ENCODE data around the gene HAPLN3. TPM values are rescaled to one million over a fixed set of nuclear protein-coding genes. Genes with fewer than 3 reads are reported as not detected.

HAPLN3 gene
- total and polyA plus RNA-seq, 4 experiments from 2014 or later: 40.7 to 126 (median 84.6) TPM

GRCh38 chr15:88887068-88887580 lies 8.2 kb downstream of the HAPLN3 start:
- POLR2A ChIA-PET (ENCODE audit: partially characterized antibody): no interaction called here
- Histone ChIP-seq H3K4me3 (ENCODE audit: low read length in 2 of 2) (no peak overlapping the region), H3K9me3 (ENCODE audit: control insufficient read depth in 1 of 2, low read length in 2 of 2) (no peaks in the 10 kb centered on the region), H3K27ac (ENCODE audit: low read depth, low read length) (no peak overlapping the region), H3K4me1 (ENCODE audit: insufficient read depth, low read length) (peaks cover 3% of the 10 kb centered on the region), H3K36me3 (ENCODE audit: insufficient read depth, low read length) (peaks cover 39% of the 10 kb centered on the region), H3K27me3 (ENCODE audit: insufficient read depth, low read length) (no peaks in the 10 kb centered on the region)
- intact Hi-C loops (cut with micrococcal nuclease): no loop called here
- peak overlapping the region in 1 of 7 donors; percentile 19 for H3K27ac Mint-ChIP-seq
- H3K9me3 Mint-ChIP-seq: no peaks in the 10 kb centered on the region
- no peak for DNase-seq
- peaks cover 5 to 27% (median 10%) of the 10 kb centered on the region in 4 donors for H3K4me1 Mint-ChIP-seq
- H3K36me3 Mint-ChIP-seq: peaks cover 43 to 56% of the 10 kb centered on the region in 2 donors
- H3K4me3 Mint-ChIP-seq: peak overlapping the region in 1 of 8 donors; percentile 9
- H3K27me3 Mint-ChIP-seq: no peaks in the 10 kb centered on the region
- CTCF ChIA-PET (ENCODE audit: partially characterized antibody): interaction anchor here (0.9 to 2.6 kb wide), 3 partner anchors 18 to 171 kb away, joined by 3 to 10 read pairs (median 3); no protein-coding TSS in a partner anchor

DNA sequence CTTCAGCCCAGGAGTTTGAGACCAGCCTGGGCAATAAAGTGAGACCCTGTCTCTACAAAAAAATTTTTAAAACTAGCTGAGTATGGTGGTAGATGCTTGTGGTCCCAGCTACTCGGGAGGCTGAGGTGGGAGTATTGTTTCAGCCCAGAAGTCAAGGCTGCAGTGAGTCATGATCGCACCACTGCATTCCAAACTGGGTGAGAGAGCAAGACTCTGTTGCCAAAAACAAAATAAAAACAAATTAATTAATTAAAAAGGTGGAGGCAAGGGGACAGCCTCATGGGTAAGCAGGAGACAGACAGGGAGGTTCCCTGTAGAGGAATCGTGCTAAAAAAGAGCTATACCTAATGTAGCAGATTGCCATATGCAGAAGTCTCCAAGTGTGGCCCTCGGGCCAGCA lies 12.6 kb downstream of the HAPLN3 start:
- POLR2A ChIA-PET (ENCODE audit: partially characterized antibody): no interaction called here
- H3K36me3 ChIP-seq (ENCODE audit: insufficient read depth, low read length): peaks cover 59% of the 10 kb centered on the region

GRCh38 chr15:88881775-88882174 lies 13.6 kb downstream of the HAPLN3 start:
- Histone ChIP-seq H3K4me3 (ENCODE audit: low read length in 2 of 2) (no peak overlapping the region), H3K4me1 (ENCODE audit: insufficient read depth, low read length) (no peaks in the 10 kb centered on the region), H3K27ac (ENCODE audit: low read depth, low read length) (no peak overlapping the region), H3K9me3 (ENCODE audit: control insufficient read depth in 1 of 2, low read length in 2 of 2) (no peaks in the 10 kb centered on the region), H3K36me3 (ENCODE audit: insufficient read depth, low read length) (peaks cover 57% of the 10 kb centered on the region), H3K27me3 (ENCODE audit: insufficient read depth, low read length) (no peaks in the 10 kb centered on the region)
- H3K27me3 Mint-ChIP-seq: no peaks in the 10 kb centered on the region
- H3K27ac Mint-ChIP-seq: no peak overlapping the region
- intact Hi-C loops (cut with micrococcal nuclease): no loop called here
- ChIA-PET POLR2A (ENCODE audit: partially characterized antibody) (no interaction called here), CTCF (ENCODE audit: partially characterized antibody) (interaction anchor here (1.6 to 1.7 kb wide), 2 partner anchors 23 to 296 kb away, joined by 5 to 6 read pairs; no protein-coding TSS in a partner anchor)
- no peak overlapping the region for H3K4me3 Mint-ChIP-seq
- no peaks in the 10 kb centered on the region for H3K9me3 Mint-ChIP-seq
- DNase-seq: no peak
- peaks cover 0 to 10% (median 4%) of the 10 kb centered on the region in 4 donors for H3K4me1 Mint-ChIP-seq
- H3K36me3 Mint-ChIP-seq: peaks cover 58 to 67% of the 10 kb centered on the region in 2 donors

More for the DNA sequence above, 12.6 kb downstream of the HAPLN3 start:
- H3K27me3 Mint-ChIP-seq: no peaks in the 10 kb centered on the region
- Histone ChIP-seq H3K4me3 (ENCODE audit: low read length in 2 of 2) (no peak overlapping the region), H3K27ac (ENCODE audit: low read depth, low read length) (no peak overlapping the region), H3K4me1 (ENCODE audit: insufficient read depth, low read length) (no peaks in the 10 kb centered on the region), H3K9me3 (ENCODE audit: control insufficient read depth in 1 of 2, low read length in 2 of 2) (no peaks in the 10 kb centered on the region), H3K27me3 (ENCODE audit: insufficient read depth, low read length) (no peaks in the 10 kb centered on the region)
- CTCF ChIA-PET (ENCODE audit: partially characterized antibody): interaction anchor here (1.6 kb wide), 1 partner anchor 22 kb away, joined by 6 read pairs; no protein-coding TSS in a partner anchor
- no peak overlapping the region for H3K27ac Mint-ChIP-seq
- peaks cover 0 to 18% (median 4%) of the 10 kb centered on the region in 4 donors for H3K4me1 Mint-ChIP-seq
- DNase-seq: no peak
- no peak overlapping the region for H3K4me3 Mint-ChIP-seq
- no peaks in the 10 kb centered on the region for H3K9me3 Mint-ChIP-seq
- peaks cover 61 to 71% of the 10 kb centered on the region in 2 donors for H3K36me3 Mint-ChIP-seq
- intact Hi-C loops (cut with micrococcal nuclease): no loop called here

DNA sequence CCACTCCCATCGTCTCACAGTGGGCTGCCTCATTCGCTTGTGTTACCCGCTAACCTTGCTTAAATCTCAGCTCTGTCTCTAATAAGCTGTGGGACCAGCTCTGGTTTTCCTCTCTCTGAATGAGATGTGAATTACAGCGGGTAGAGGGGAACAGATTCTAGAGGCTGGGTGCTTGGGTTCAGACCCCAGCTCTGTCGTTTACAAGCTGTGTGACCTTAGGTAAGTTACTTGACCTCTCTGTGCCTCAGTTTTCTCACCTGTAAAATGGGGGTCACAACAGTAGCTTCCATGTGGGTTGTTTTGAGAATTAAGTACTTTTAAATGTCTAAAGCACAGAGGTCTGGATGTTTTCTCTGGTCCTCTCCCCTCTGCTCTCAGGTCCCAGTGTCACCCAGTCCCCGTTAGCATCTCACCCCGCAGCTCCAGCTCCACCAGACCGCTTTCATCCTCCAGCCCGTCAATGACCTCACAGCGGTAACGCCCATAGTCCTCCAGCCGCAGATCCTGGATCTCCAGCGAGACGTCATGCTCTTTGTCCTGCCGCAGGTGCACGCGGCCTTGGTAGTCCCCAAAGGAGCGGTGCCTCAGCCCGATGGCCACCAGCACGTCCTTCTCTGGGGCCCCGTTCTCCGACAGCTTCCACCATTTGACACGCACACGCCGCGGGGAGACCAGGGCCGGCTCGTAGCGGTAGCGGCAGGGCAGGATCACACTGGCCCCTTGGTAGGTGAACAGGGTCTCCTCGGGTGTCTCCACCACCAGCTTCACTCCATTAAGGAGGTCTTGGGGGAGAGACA lies 14.2 kb downstream of the HAPLN3 start:
- Mint-ChIP-seq H3K27me3 (no peaks in the 10 kb centered on the region), H3K9me3 (no peaks in the 10 kb centered on the region), H3K36me3 (peaks cover 63 to 72% of the 10 kb centered on the region in 2 donors), H3K4me3 (peak overlapping the region in 1 of 8 donors; percentile 64), H3K4me1 (peaks cover 0 to 10% (median 5%) of the 10 kb centered on the region in 4 donors), H3K27ac (no peak overlapping the region)
- Histone ChIP-seq H3K9me3 (ENCODE audit: control insufficient read depth in 1 of 2, low read length in 2 of 2) (no peaks in the 10 kb centered on the region), H3K4me3 (ENCODE audit: low read length in 2 of 2) (no peak overlapping the region), H3K4me1 (ENCODE audit: insufficient read depth, low read length) (no peaks in the 10 kb centered on the region), H3K27ac (ENCODE audit: low read depth, low read length) (no peak overlapping the region), H3K36me3 (ENCODE audit: insufficient read depth, low read length) (peaks cover 57% of the 10 kb centered on the region), H3K27me3 (ENCODE audit: insufficient read depth, low read length) (no peaks in the 10 kb centered on the region)
- intact Hi-C loops (cut with micrococcal nuclease): no loop called here
- ChIA-PET CTCF (ENCODE audit: partially characterized antibody) (interaction anchor here (0.9 to 1.7 kb wide), 6 partner anchors 11 to 297 kb away, joined by 3 to 9 read pairs (median 4); no protein-coding TSS in a partner anchor), POLR2A (ENCODE audit: partially characterized antibody) (no interaction called here)
- no peak for DNase-seq

DNA sequence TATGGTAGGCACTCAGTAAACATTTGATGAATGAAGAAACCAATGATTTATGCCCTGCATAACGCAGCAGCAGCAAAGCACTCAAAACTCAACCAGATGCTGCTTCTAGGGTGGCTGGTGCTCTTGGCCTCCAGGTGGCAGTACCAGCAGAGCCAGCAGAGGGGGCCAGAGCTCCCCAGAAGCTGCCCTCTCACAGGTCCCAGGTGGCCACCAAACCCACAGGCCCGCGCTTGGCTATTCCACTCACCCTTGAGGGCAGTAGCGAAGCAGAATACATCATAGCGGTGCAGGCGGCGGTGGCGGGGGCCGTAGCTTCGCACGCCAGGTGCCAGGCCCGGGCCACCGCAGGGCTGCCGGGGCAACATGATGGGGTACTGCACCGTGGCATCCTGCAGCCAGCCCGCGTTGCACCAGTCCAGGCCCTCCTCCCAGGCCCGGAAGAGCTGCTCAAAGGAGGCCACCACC lies 16.6 kb downstream of the HAPLN3 start:
- Mint-ChIP-seq H3K27me3 (no peaks in the 10 kb centered on the region), H3K27ac (peak overlapping the region in 1 of 7 donors; percentile 27), H3K36me3 (peaks cover 62 to 69% of the 10 kb centered on the region in 2 donors), H3K9me3 (no peaks in the 10 kb centered on the region), H3K4me1 (peaks cover 0 to 4% (median 2%) of the 10 kb centered on the region in 4 donors), H3K4me3 (no peak overlapping the region)
- ChIA-PET POLR2A (ENCODE audit: partially characterized antibody) (no interaction called here), CTCF (ENCODE audit: partially characterized antibody) (interaction anchor here (0.6 to 1.6 kb wide), 9 partner anchors 13 to 386 kb away, joined by 3 to 9 read pairs (median 4); no protein-coding TSS in a partner anchor)
- no peaks in the 10 kb centered on the region for H3K4me1 ChIP-seq (ENCODE audit: insufficient read depth, low read length)
- H3K4me3 ChIP-seq (ENCODE audit: low read length in 2 of 2): no peak overlapping the region
- H3K27ac ChIP-seq (ENCODE audit: low read depth, low read length): no peak overlapping the region
- H3K27me3 ChIP-seq (ENCODE audit: insufficient read depth, low read length): no peaks in the 10 kb centered on the region
- DNase-seq: peak in 2 of 5 donors; percentile 9 to 15
- intact Hi-C loops (cut with micrococcal nuclease): no loop called here
- peaks cover 53% of the 10 kb centered on the region for H3K36me3 ChIP-seq (ENCODE audit: insufficient read depth, low read length)
- H3K9me3 ChIP-seq (ENCODE audit: control insufficient read depth in 1 of 2, low read length in 2 of 2): no peaks in the 10 kb centered on the region

DNA sequence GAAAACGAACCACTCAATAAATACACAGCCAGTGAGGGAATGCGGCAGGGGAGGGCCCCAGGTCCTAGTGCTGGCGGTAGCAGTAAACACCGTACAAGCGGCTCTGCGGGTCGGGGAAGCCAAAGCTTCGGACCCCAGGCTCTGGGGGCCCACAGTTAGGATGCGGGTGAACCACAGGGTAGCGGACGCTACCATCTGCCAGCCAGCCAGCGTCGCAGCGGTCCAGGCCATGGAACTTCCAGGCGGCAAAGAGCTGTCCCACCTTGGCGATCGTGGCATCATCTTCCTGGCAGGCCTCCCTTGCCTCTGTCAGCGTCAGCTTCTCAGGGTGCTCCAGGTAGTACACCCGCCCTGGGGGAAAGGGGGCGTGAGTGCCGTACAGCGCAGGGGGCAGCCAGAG lies 17.4 kb downstream of the HAPLN3 start:
- Mint-ChIP-seq H3K9me3 (no peaks in the 10 kb centered on the region), H3K27ac (no peak overlapping the region), H3K4me1 (peaks cover 0 to 4% (median 2%) of the 10 kb centered on the region in 4 donors), H3K4me3 (no peak overlapping the region), H3K27me3 (no peaks in the 10 kb centered on the region), H3K36me3 (peaks cover 57 to 61% of the 10 kb centered on the region in 2 donors)
- Histone ChIP-seq H3K27me3 (ENCODE audit: insufficient read depth, low read length) (no peaks in the 10 kb centered on the region), H3K27ac (ENCODE audit: low read depth, low read length) (no peak overlapping the region), H3K36me3 (ENCODE audit: insufficient read depth, low read length) (peaks cover 48% of the 10 kb centered on the region), H3K9me3 (ENCODE audit: control insufficient read depth in 1 of 2, low read length in 2 of 2) (no peaks in the 10 kb centered on the region), H3K4me3 (ENCODE audit: low read length in 2 of 2) (no peak overlapping the region), H3K4me1 (ENCODE audit: insufficient read depth, low read length) (no peaks in the 10 kb centered on the region)
- ChIA-PET CTCF (ENCODE audit: partially characterized antibody) (interaction anchor here (0.8 to 1.6 kb wide), 4 partner anchors 253 to 386 kb away, joined by 3 to 9 read pairs (median 4); no protein-coding TSS in a partner anchor), POLR2A (ENCODE audit: partially characterized antibody) (no interaction called here)
- no peak for DNase-seq
- intact Hi-C loops (cut with micrococcal nuclease): no loop called here

DNA sequence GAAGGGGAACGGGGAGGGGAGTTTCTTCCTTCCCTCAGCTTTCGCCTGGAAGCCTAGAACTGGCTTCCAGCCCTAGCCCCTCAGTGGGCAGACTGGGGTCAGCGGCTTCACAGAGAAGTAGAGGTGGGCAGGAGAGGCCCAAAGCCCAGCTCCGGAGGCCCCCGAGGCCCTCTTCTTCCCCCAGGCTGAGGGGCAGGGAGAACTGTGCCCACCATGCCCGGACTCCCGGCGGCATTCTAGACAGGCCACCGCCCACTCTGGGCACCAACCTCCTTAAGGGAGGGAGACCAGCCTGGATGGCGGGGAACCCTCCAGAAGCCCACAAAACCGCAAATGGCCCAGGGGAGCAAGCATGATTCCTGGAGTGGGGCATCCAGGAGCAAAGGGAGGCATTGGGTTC lies 17.9 kb downstream of the HAPLN3 start:
- no peaks in the 10 kb centered on the region for H3K27me3 Mint-ChIP-seq
- H3K4me3 Mint-ChIP-seq: no peak overlapping the region
- no peak for DNase-seq
- no peaks in the 10 kb centered on the region for H3K9me3 ChIP-seq (ENCODE audit: control insufficient read depth in 1 of 2, low read length in 2 of 2)
- ChIA-PET POLR2A (ENCODE audit: partially characterized antibody) (no interaction called here), CTCF (ENCODE audit: partially characterized antibody) (no interaction called here)
- H3K36me3 Mint-ChIP-seq: peaks cover 58 to 59% of the 10 kb centered on the region in 2 donors
- no peak overlapping the region for H3K4me3 ChIP-seq (ENCODE audit: low read length in 2 of 2)
- H3K36me3 ChIP-seq (ENCODE audit: insufficient read depth, low read length): peaks cover 43% of the 10 kb centered on the region
- no peaks in the 10 kb centered on the region for H3K9me3 Mint-ChIP-seq
- no peak overlapping the region for H3K27ac ChIP-seq (ENCODE audit: low read depth, low read length)
- H3K27ac Mint-ChIP-seq: no peak overlapping the region
- no peaks in the 10 kb centered on the region for H3K4me1 ChIP-seq (ENCODE audit: insufficient read depth, low read length)
- no peaks in the 10 kb centered on the region for H3K27me3 ChIP-seq (ENCODE audit: insufficient read depth, low read length)
- intact Hi-C loops (cut with micrococcal nuclease): no loop called here
- peaks cover 0 to 4% (median 2%) of the 10 kb centered on the region in 4 donors for H3K4me1 Mint-ChIP-seq
